GM15510 (cell line): ENCODE measurements around the gene SYCN.

Experiments
- POLR2A ChIP-seq: IDR thresholded peaks from 3 replicates; pipeline ENCODE4 v1.6.1; 2011; ENCODE audit warnings: borderline replicate concordance; ENCODE audit not compliant: insufficient read length; ENCODE audit errors: extremely low read depth

SYCN gene

DNA sequence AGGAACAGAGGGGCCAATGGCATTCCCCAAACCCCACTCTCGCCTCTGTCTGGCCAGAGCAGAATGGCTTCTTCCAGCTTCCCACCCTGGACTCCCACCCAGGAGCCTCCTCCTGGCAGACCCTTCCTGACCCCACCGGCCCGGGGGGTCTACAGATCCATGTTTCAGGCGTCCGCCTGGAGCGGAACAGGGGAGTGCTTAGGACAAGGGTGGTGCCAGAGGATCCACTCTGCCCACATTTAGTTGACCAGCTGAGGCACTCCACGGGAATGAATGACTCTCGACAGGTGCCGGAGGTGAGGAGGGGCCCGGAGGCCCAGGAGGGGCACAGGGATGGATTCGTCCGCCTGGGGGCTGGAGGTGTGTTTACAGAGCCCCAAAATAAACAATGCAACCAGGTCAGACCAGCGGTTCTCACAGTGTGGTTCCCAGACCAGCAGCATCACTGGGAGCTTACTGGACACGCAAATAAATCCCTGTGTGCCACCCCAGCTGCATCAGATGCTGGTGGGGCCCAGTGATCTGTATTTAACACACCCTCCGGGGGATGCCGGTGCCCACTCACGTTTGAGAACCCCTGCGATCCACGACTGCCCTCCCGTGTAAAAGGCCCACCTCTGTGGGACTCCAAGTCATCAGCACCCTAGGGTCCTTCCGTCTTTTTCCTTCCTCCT lies 22.4 kb downstream of the SYCN start:
- TF ChIP-seq POLR2A = no peak

DNA sequence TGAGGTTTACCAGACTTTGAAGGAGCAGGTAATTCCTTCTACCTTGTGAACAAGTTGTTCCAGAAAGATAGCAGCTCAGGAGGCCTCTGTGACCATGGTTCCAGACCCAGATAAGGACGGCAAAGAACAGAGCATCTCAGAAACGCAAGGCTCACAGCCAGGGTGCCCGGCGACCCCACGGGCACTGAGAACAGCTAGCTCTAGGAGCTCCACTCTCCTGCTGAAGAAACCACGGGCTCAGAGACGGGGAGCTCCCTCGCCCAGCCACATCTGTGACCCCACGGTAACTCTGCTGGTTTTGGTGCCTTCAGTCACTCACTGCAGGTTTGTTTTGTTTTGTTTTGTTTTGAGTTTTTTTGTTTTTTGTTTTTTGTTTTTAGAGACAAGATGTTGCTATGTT lies 23.3 kb downstream of the SYCN start:
- TF ChIP-seq POLR2A = no peak

GRCh38 chr19:39179754-39180153 lies 24.3 kb downstream of the SYCN start:
- no peak for TF ChIP-seq POLR2A

DNA sequence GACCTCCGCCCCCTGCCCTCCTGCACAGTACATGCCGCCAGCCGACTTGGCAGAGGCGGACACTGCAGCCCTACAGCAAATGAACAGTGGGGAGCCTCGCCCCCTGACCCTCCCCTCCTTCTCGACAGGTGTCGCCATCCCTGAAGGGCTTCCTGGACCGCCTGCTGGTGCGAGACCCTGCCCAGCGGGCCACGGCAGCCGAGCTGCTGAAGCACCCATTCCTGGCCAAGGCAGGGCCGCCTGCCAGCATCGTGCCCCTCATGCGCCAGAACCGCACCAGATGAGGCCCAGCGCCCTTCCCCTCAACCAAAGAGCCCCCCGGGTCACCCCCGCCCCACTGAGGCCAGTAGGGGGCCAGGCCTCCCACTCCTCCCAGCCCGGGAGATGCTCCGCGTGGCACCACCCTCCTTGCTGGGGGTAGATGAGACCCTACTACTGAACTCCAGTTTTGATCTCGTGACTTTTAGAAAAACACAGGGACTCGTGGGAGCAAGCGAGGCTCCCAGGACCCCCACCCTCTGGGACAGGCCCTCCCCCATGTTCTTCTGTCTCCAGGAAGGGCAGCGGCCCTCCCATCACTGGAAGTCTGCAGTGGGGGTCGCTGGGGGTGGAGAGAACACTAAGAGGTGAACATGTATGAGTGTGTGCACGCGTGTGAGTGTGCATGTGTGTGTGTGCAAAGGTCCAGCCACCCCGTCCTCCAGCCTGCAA lies 25.6 kb downstream of the SYCN start:
- no peak for TF ChIP-seq POLR2A

DNA sequence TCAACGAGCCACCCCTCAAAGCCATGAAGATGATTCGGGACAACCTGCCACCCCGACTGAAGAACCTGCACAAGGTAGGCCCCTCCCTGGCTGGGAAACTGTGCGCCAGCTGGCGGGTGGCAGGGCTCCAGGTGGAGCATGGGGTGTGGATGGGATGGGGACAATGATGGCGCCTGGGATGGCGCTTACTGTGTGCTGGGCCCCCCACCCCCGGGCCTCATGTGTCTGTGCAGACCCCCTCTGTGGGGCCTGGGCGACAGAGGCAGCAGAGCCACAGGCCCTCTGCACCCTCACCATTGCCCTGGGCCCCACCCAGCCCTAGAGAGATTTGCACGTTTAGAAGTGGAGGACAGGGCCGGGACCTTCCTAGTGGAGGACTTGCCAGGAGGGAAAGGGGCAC lies 26.3 kb downstream of the SYCN start:
- no peak for TF ChIP-seq POLR2A

DNA sequence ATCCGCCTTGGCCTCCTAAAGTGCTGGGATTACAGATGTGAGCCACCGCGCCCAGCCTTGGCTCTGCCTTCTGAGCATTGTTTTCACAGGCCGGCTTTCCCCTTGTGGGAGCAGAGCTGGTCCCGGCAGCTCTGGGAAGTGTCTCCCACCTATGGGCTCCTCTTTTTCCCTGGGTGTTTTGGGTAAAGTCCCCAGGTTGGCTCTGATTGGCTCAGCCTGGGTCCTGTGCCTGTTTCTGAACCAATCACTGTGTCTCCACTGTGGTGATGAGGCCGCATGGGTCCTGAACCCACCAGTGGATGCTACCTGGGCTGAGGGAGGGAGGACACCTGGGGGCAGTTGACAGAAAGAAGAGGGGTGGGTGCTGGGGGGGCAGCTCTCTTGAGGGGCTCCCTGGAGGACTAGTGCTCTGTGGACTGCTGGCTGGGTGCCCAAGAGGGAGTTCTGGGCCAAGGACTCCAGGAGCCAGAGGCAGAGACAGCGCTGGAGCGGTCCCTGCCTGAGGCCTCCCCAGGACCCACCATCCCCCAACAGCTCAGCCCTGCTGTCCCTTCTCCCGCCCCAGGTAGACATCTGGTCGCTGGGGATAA lies 26.9 kb downstream of the SYCN start:
- no peak for TF ChIP-seq POLR2A

DNA sequence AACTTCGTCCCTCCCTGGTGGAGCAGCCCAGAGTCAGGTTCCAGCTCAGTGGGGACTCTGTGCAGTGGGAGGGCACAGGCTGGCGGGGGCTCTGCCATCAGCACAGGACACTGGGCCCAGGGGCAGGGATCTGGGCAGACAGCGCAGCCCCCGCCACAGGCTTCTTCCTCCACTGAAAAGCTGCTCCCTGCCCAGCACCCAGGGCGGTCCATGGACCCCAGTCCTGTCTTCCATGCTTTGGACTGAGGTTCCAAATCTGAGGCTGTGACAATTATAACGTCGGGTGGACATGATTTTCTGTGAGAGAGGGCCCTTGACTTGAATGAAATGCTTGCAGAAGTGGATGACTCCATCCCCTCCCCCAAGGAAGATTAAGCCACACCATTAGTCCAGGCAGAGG lies 28.5 kb downstream of the SYCN start:
- TF ChIP-seq POLR2A = no peak

DNA sequence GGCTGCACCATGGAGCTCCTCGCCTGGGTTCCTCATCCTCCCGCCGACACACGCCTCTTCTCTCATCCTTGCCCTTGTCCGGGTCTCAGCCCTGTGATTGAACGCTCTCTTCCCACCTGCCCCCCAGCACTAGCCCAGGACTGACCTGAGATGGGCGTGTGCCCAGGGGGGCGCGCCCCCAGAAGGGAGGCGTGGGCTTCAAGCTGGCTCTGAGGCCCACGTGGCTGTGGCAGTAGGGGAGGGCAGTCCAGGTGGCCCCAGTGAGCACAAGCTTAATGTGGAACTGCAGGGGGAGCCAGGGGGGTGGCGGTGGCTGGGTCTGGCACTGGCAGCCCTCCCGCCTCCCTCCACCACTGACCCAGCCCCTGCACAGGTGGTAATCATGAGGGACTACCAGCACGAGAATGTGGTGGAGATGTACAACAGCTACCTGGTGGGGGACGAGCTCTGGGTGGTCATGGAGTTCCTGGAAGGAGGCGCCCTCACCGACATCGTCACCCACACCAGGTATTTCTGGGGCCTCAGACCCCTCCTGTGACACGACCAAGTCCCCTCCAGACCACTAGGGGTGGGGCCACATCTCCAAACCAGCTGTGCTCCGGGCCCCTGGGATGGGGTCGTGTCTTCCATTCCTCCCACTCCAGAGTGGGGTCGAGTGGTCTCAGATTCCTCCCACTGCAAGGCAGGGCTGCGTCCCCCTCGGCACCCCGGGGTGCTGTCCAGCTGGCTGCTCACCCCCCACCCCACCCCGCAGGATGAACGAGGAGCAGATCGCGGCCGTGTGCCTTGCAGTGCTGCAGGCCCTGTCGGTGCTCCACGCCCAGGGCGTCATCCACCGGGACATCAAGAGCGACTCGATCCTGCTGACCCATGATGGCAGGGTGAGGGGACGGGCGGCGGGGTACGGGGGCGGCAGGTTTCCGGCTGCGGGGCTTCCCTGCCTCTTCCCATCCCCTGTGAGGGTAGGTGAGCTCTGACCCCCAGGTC lies 29.2 kb downstream of the SYCN start:
- no peak for TF ChIP-seq POLR2A

DNA sequence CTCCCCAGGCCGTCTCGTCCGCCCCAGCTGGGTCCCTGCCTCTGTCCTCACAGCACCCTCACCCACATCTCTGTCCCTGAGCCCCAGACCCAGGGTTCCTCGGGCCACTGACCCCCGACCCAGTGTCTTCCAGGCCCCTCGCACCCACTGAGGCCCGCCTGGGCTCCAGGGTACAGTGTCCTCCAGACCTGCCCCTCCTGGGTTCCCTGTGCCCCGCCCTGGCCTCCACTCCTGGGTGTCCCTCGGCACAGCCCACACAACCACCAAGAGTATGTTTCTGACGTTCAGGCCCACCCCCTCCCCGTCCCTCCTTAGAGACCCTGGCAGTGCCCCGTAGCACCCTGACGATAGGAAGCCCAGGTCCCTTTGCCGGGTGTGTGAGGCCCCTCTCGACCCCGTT lies 29.9 kb downstream of the SYCN start:
- no peak for TF ChIP-seq POLR2A

GRCh38 chr19:39173502-39173991 lies 30.5 kb downstream of the SYCN start:
- no peak for TF ChIP-seq POLR2A

DNA sequence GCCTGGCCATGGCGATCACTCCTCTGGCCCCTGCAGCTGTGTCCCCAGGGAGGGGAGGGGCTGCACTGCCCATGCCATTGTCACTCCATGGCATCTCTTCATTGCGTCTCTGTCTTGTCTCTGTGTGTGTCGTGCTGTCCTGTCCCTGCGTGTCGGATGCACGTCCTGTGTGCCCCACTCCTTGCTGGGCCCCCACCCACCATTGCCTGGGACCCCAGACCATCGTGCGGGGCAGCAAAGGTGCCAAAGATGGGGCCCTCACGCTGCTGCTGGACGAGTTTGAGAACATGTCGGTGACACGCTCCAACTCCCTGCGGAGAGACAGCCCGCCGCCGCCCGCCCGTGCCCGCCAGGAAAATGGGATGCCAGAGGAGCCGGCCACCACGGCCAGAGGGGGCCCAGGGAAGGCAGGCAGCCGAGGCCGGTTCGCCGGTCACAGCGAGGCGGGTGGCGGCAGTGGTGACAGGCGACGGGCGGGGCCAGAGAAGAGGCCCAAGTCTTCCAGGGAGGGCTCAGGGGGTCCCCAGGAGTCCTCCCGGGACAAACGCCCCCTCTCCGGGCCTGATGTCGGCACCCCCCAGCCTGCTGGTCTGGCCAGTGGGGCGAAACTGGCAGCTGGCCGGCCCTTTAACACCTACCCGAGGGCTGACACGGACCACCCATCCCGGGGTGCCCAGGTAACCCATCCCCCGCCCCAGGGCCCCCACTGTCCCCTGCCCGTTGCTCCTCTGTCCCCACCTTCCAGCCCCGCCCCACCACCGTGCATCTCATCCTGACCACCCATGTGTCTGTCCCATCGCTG lies 31.2 kb downstream of the SYCN start:
- TF ChIP-seq POLR2A = no peak

- TF ChIP-seq POLR2A = no peak
Measured at GRCh38 chr19:39171479-39172465, 32.3 kb downstream of the SYCN start.
